Neural cell (in vitro differentiated cells): ENCODE data around the gene TFCP2L1. TPM values are rescaled to one million over a fixed set of nuclear protein-coding genes. Genes with fewer than 3 reads are reported as not detected.

Source experiments
- H2AFZ ChIP-seq: fragments of 200-600, 300-800 bp; sonication (generic), shearing (Covaris generic); 2 replicates; pipeline ENCODE4 v1.6.0; 2014; ENCODE audit warnings: low read depth, mild to moderate bottlenecking, antibody characterized with exemption, low read length, moderate library complexity
- H3F3A ChIP-seq: fragments of 200-600 bp; shearing (Covaris generic); 2 replicates; pipeline ENCODE4 v1.6.1; 2016; ENCODE audit warnings: mild to moderate bottlenecking, moderate library complexity, mixed read lengths, antibody characterized with exemption, low read length; ENCODE audit not compliant: insufficient read depth, poor library complexity, severe bottlenecking
- H3K27ac ChIP-seq: fragments of 200-600, 300-800 bp; sonication (generic), shearing (Covaris generic); 2 replicates; pipeline ENCODE4 v1.5.1; 2014; ENCODE audit warnings: mild to moderate bottlenecking, low read length, moderate library complexity
- H3K27me3 ChIP-seq: fragments of 300-800, 200-600 bp; sonication (generic), shearing (Covaris generic); 2 replicates; pipeline ENCODE4 v1.6.0; 2014; ENCODE audit warnings: mild to moderate bottlenecking, low read depth, low read length, moderate library complexity; ENCODE audit not compliant: insufficient read depth
- H3K36me3 ChIP-seq: fragments of 300-800, 200-600 bp; sonication (generic), shearing (Covaris generic); 2 replicates; pipeline ENCODE4 v1.5.1; 2014; ENCODE audit warnings: mild to moderate bottlenecking, antibody characterized with exemption, low read length, moderate library complexity; ENCODE audit not compliant: insufficient read depth
- H3K4me2 ChIP-seq: fragments of 300-800, 200-600 bp; sonication (generic), shearing (Covaris generic); 2 replicates; pipeline ENCODE4 v1.6.0; 2014; ENCODE audit warnings: mild to moderate bottlenecking, low read length
- H3K4me3 ChIP-seq: fragments of 300-800, 200-600 bp; sonication (generic), shearing (Covaris generic); 2 replicates; pipeline ENCODE4 v1.5.1; 2014; ENCODE audit warnings: mild to moderate bottlenecking, low read length, moderate library complexity
- H3K79me2 ChIP-seq: fragments of 200-600 bp; shearing (Covaris generic); replicated peaks from 2 replicates; pipeline ENCODE4 v1.6.0; 2014; ENCODE audit warnings: mild to moderate bottlenecking, low read length, moderate library complexity; ENCODE audit not compliant: insufficient read depth
- H3K9ac ChIP-seq: fragments of 300-800, 200-600 bp; sonication (generic), shearing (Covaris generic); 2 replicates; pipeline ENCODE4 v1.6.1; 2016; ENCODE audit warnings: mild to moderate bottlenecking, low read length, mixed read lengths
- H3K9me2 ChIP-seq: fragments of 200-600 bp; shearing (Covaris generic); 2 replicates; pipeline ENCODE4 v1.6.1; 2016; ENCODE audit warnings: mild to moderate bottlenecking, low read length, mixed read lengths; ENCODE audit not compliant: insufficient read depth
- H3K9me3 ChIP-seq: fragments of 200-600, 300-800 bp; sonication (generic), shearing (Covaris generic); 2 replicates; pipeline ENCODE4 v1.6.1; 2016; ENCODE audit warnings: mild to moderate bottlenecking, mixed run types, low read length, moderate library complexity, mixed read lengths
- H4K20me1 ChIP-seq: fragments of 200-600 bp; shearing (Covaris generic); 2 replicates; pipeline ENCODE4 v1.6.1; 2016; ENCODE audit warnings: mild to moderate bottlenecking, mixed run types; ENCODE audit not compliant: insufficient read depth
- CTCF ChIP-seq: fragments of 450-650 bp; IDR thresholded peaks from 2 replicates; pipeline ENCODE4 v1.5.1; 2014; ENCODE audit warnings: antibody characterized with exemption, mild to moderate bottlenecking, moderate library complexity; ENCODE audit not compliant: poor library complexity, severe bottlenecking
- EP300 ChIP-seq: fragments of 450-650 bp; conservative IDR thresholded peaks from 2 replicates; pipeline ENCODE4 v1.6.1; 2014; ENCODE audit warnings: antibody characterized with exemption, mild to moderate bottlenecking, moderate library complexity; ENCODE audit not compliant: poor library complexity, severe bottlenecking
- EZH2 ChIP-seq: fragments of 200-600, 300-800 bp; shearing (Covaris generic), sonication (generic); IDR thresholded peaks from 2 replicates; pipeline ENCODE4 v1.6.1; 2014; ENCODE audit warnings: antibody characterized with exemption, low read length, borderline replicate concordance, mild to moderate bottlenecking; ENCODE audit not compliant: insufficient read depth, poor library complexity, severe bottlenecking
- MXI1 ChIP-seq: fragments of 450-650 bp; conservative IDR thresholded peaks from 2 replicates; pipeline ENCODE4 v1.6.1; 2014; ENCODE audit warnings: antibody characterized with exemption, mild to moderate bottlenecking; ENCODE audit not compliant: poor library complexity, severe bottlenecking
- POLR2AphosphoS5 ChIP-seq: IDR thresholded peaks from 2 replicates; pipeline ENCODE4 v1.6.1; 2012
- RAD21 ChIP-seq: fragments of 450-650 bp; conservative IDR thresholded peaks from 2 replicates; pipeline ENCODE4 v1.6.1; 2014; ENCODE audit warnings: antibody characterized with exemption, mild to moderate bottlenecking, moderate library complexity
- REST ChIP-seq: IDR thresholded peaks from 2 replicates; pipeline ENCODE4 v1.6.1; 2012; ENCODE audit warnings: borderline replicate concordance
- SMC3 ChIP-seq: fragments of 450-650 bp; conservative IDR thresholded peaks from 2 replicates; pipeline ENCODE4 v1.6.1; 2014; ENCODE audit warnings: antibody characterized with exemption, mild to moderate bottlenecking, moderate library complexity; ENCODE audit not compliant: poor library complexity
- TAF1 ChIP-seq: IDR thresholded peaks from 2 replicates; pipeline ENCODE4 v1.6.1; 2012; ENCODE audit warnings: low read depth
- polyA plus RNA-seq: library from polyadenylated mRNA; depleted of rRNA; stranded (reverse); fragments of >200 nt; gene quantifications from 2 replicates; pipeline ENCODE4 v1.2.3, GENCODE V29; 2014

TFCP2L1 gene
- polyA plus RNA-seq, 1 donor from 2014 or later = 0.04 TPM

- Histone ChIP-seq H3K27me3 (no peaks in the 10 kb centered on the region), H3K36me3 (no peaks in the 10 kb centered on the region), H4K20me1 (no peaks in the 10 kb centered on the region), H3K9ac (no peak overlapping the region), H3K27ac (no peak overlapping the region), H3K79me2 (no peaks in the 10 kb centered on the region), H3K4me3 (no peak overlapping the region), H3K9me3 (no peaks in the 10 kb centered on the region), H2AFZ (no peak overlapping the region), H3K4me2 (no peak overlapping the region), H3F3A (no peaks in the 10 kb centered on the region), H3K9me2 (no peaks in the 10 kb centered on the region)
- TF ChIP-seq CTCF = no peak
- no peak for TF ChIP-seq REST
- TF ChIP-seq EZH2 = no peak
- no peak for TF ChIP-seq SMC3
- no peak for TF ChIP-seq EP300
- no peak for TF ChIP-seq MXI1
- no peak for TF ChIP-seq POLR2AphosphoS5
- TF ChIP-seq RAD21 = no peak
- no peak for TF ChIP-seq TAF1
These were observed 50.9 kb downstream of the TFCP2L1 start for GRCh38 chr2:121234144-121234543.

GRCh38 chr2:121233486-121234110 is 51.4 kb downstream of the TFCP2L1 start:
- Histone ChIP-seq H3F3A (no peaks in the 10 kb centered on the region), H3K4me3 (no peak overlapping the region), H3K9me3 (no peaks in the 10 kb centered on the region), H2AFZ (no peak overlapping the region), H3K36me3 (no peaks in the 10 kb centered on the region), H3K9me2 (no peaks in the 10 kb centered on the region), H3K4me2 (no peak overlapping the region), H3K9ac (no peak overlapping the region), H3K79me2 (no peaks in the 10 kb centered on the region), H4K20me1 (no peaks in the 10 kb centered on the region), H3K27ac (no peak overlapping the region), H3K27me3 (no peaks in the 10 kb centered on the region)
- TF ChIP-seq TAF1 (no peak), RAD21 (no peak), SMC3 (no peak)
